HCT116 (cell line): ENCODE measurements around the gene SELL. TPM values are rescaled to one million over a fixed set of nuclear protein-coding genes. Genes with fewer than 3 reads are reported as not detected.

Source experiments
- ATAC-seq: fragments of 200-7000 bp; cut with Tn5 transposase; 2 replicates; pipeline ENCODE4 v1.9.1; 2020; ENCODE audit warnings: mild to moderate bottlenecking, moderate library complexity
- BruUV-seq: library from RNA; stranded (reverse); fragments of 400-500 nt; replicated peaks from 2 replicates; lab custom pipeline; 2021; lab: Mats Ljungman, UMichigan
- CTCF ChIA-PET: fragments of 300-600 bp; sonication (Branson Sonifier 250); formaldehyde crosslinking; loops from one replicate; lab custom pipeline; 2021; ENCODE audit warnings: antibody characterized with exemption; lab: Charles Lee
- POLR2A ChIA-PET: fragments of 300-600, 350-600 bp; sonication (Branson Sonifier 250); formaldehyde crosslinking; loops from one replicate; lab custom pipeline; 2021; ENCODE audit warnings: antibody characterized with exemption; lab: Charles Lee
- RAD21 ChIA-PET, 2 experiments: fragments of 300-600 bp; sonication (Branson Sonifier 250); formaldehyde crosslinking; loops; one replicate each; lab custom pipeline; 2023; ENCODE audit warnings: low total read pairs in 2 of 2; ENCODE audit not compliant: uncharacterized antibody in 2 of 2, unreplicated experiment in 2 of 2, low non-redundant PET in 1 of 2; lab: Charles Lee
- DNase-seq: peaks from one replicate; pipeline ENCODE4 v3.0.0-alpha.2; 2010; ENCODE audit warnings: low read depth, low spot score
- H2AFZ ChIP-seq: fragments of 200-600 bp; shearing (Covaris generic), sonication (generic); 2 replicates; pipeline ENCODE4 v1.6.1; 2017; ENCODE audit warnings: low read depth, mixed run types, mixed read lengths, antibody characterized with exemption, low read length; ENCODE audit not compliant: poor library complexity, severe bottlenecking
- H3K27ac ChIP-seq: 2 replicates; pipeline ENCODE4 v1.5.1; 2012; ENCODE audit warnings: low read depth, low read length
- H3K27me3 ChIP-seq: fragments of 200-600 bp; sonication (generic); 2 replicates; pipeline ENCODE4 v1.6.1; 2016; ENCODE audit warnings: mixed run types, low read length, mixed read lengths; ENCODE audit not compliant: insufficient read depth
- H3K36me3 ChIP-seq, 2 experiments: fragments of 200-500 bp in 1 of 2; fragments of 200-600 bp in 1 of 2; sonication (Bioruptor generic) in 1 of 2; sonication (generic) in 1 of 2; 2 replicates each; pipeline versions ENCODE4 v1.5.1 to v1.6.1; 2014 to 2016; ENCODE audit warnings: low read length in 2 of 2, inconsistent platforms in 1 of 2, mixed read lengths in 1 of 2, mixed run types in 1 of 2; ENCODE audit not compliant: insufficient read depth in 2 of 2, control insufficient read depth in 1 of 2
- H3K4me1 ChIP-seq, 2 experiments: fragments of 200-600 bp in 1 of 2; sonication (generic) in 1 of 2; 2 replicates each; pipeline versions ENCODE4 v1.5.1 to v1.6.1; 2012 to 2017; ENCODE audit warnings: low read length in 2 of 2, inconsistent platforms in 1 of 2, mild to moderate bottlenecking in 1 of 2, mixed read lengths in 1 of 2, mixed run types in 1 of 2, moderate library complexity in 1 of 2; ENCODE audit not compliant: insufficient read depth in 2 of 2, control insufficient read depth in 1 of 2
- H3K4me2 ChIP-seq: fragments of 200-600 bp; sonication (generic); 2 replicates; pipeline ENCODE4 v1.6.1; 2017; ENCODE audit warnings: mixed run types, low read length, mixed read lengths
- H3K4me3 ChIP-seq, 2 experiments: fragments of 200-600 bp in 1 of 2; sonication (generic) in 1 of 2; replicated peaks in 1 of 2; 2 replicates each; pipeline ENCODE4 v1.5.1; 2011 to 2016; ENCODE audit warnings: low read length in 2 of 2, control low read depth in 1 of 2, low read depth in 1 of 2, mild to moderate bottlenecking in 1 of 2, mixed read lengths in 1 of 2, mixed run types in 1 of 2
- H3K79me2 ChIP-seq: fragments of 200-600 bp; sonication (generic); 2 replicates; pipeline ENCODE4 v1.6.1; 2017; ENCODE audit warnings: mild to moderate bottlenecking, mixed run types, low read length, moderate library complexity, mixed read lengths; ENCODE audit not compliant: insufficient read depth
- H3K9ac ChIP-seq: fragments of 200-600 bp; sonication (generic); 2 replicates; pipeline ENCODE4 v1.6.1; 2016; ENCODE audit warnings: low read length, mixed read lengths
- H3K9me2 ChIP-seq: fragments of 200-600 bp; sonication (generic), shearing (Covaris generic); 2 replicates; pipeline ENCODE4 v1.6.1; 2017; ENCODE audit warnings: mixed run types, mild to moderate bottlenecking, moderate library complexity; ENCODE audit not compliant: insufficient read depth
- H3K9me3 ChIP-seq, 2 experiments: fragments of 200-500 bp in 1 of 2; fragments of 200-600 bp in 1 of 2; sonication (Bioruptor generic) in 1 of 2; sonication (generic) in 1 of 2; 2 replicates each; pipeline ENCODE4 v1.6.1; 2014 to 2017; ENCODE audit warnings: low read length in 2 of 2, mixed read lengths in 2 of 2, inconsistent platforms in 1 of 2, low read depth in 1 of 2, mild to moderate bottlenecking in 1 of 2, mixed run types in 1 of 2, moderate library complexity in 1 of 2; ENCODE audit not compliant: control insufficient read depth in 1 of 2, insufficient read depth in 1 of 2
- H4K20me1 ChIP-seq: fragments of 200-600 bp; sonication (generic), shearing (Covaris generic); 2 replicates; pipeline ENCODE4 v1.6.1; 2017; ENCODE audit warnings: mixed run types, mild to moderate bottlenecking, moderate library complexity; ENCODE audit not compliant: insufficient read depth
- ATF3 ChIP-seq: IDR thresholded peaks from 2 replicates; pipeline ENCODE4 v1.6.1; 2012
- CTCF ChIP-seq, 3 experiments: fragments of 200-600 bp in 1 of 3; sonication (generic) in 1 of 3; IDR thresholded peaks in 2 of 3; conservative IDR thresholded peaks in 1 of 3; 2 replicates each; pipeline ENCODE4 v1.5.1; 2012 to 2017; ENCODE audit warnings: low read depth in 2 of 3, low read length in 2 of 3, antibody characterized with exemption in 1 of 3, borderline replicate concordance in 1 of 3, control low read depth in 1 of 3, mild to moderate bottlenecking in 1 of 3, mixed read lengths in 1 of 3, mixed run types in 1 of 3, moderate library complexity in 1 of 3; ENCODE audit not compliant: insufficient read depth in 1 of 3
- ELF1 ChIP-seq: IDR thresholded peaks from 2 replicates; pipeline ENCODE4 v1.6.1; 2012; ENCODE audit warnings: low read depth, borderline replicate concordance
- EZH2 ChIP-seq: fragments of 200-600 bp; sonication (generic); IDR thresholded peaks from 2 replicates; pipeline ENCODE4 v1.6.1; 2017; ENCODE audit warnings: antibody characterized with exemption, mixed run types
- FOSL1 ChIP-seq: IDR thresholded peaks from 2 replicates; pipeline ENCODE4 v1.6.1; 2012; ENCODE audit warnings: low read depth
- MAX ChIP-seq: IDR thresholded peaks from 2 replicates; pipeline ENCODE4 v1.6.1; 2012
- RAD21 ChIP-seq: IDR thresholded peaks from 2 replicates; pipeline ENCODE4 v1.6.1; 2012; ENCODE audit warnings: low read depth, mild to moderate bottlenecking
- SIN3A ChIP-seq: IDR thresholded peaks from 2 replicates; pipeline ENCODE4 v1.6.1; 2012; ENCODE audit warnings: low read depth
- SP1 ChIP-seq: IDR thresholded peaks from 2 replicates; pipeline ENCODE4 v1.6.1; 2012; ENCODE audit warnings: low read depth
- SRF ChIP-seq: IDR thresholded peaks from 2 replicates; pipeline ENCODE4 v1.6.1; 2012; ENCODE audit warnings: low read depth
- TCF7L2 ChIP-seq: IDR thresholded peaks from 2 replicates; pipeline ENCODE4 v1.7.0; 2011; ENCODE audit warnings: borderline replicate concordance, inconsistent platforms; ENCODE audit not compliant: insufficient read depth, insufficient read length; ENCODE audit errors: extremely low read depth
- YY1 ChIP-seq: IDR thresholded peaks from 2 replicates; pipeline ENCODE4 v1.6.1; 2011; ENCODE audit warnings: low read length, low read depth, moderate library complexity, mild to moderate bottlenecking; ENCODE audit not compliant: insufficient replicate concordance; ENCODE audit errors: extremely low read depth
- ZBTB33 ChIP-seq: IDR thresholded peaks from 2 replicates; pipeline ENCODE4 v1.6.1; 2011; ENCODE audit warnings: mild to moderate bottlenecking, low read length, moderate library complexity; ENCODE audit not compliant: insufficient replicate concordance; ENCODE audit errors: extremely low read depth
- ZNF274 ChIP-seq: fragments of 200-500 bp; sonication (Bioruptor generic); IDR thresholded peaks from 2 replicates; pipeline ENCODE4 v1.6.1; 2014; ENCODE audit warnings: mild to moderate bottlenecking, low read depth, low read length, inconsistent platforms
- intact Hi-C: fragments of 100-400 bp; cut with micrococcal nuclease; formaldehyde crosslinking; loops from 2 replicates; pipeline ENCODE4 v1.10.0; 2022
- total RNA-seq: library from RNA; stranded (reverse); gene quantifications from one replicate; pipeline ENCODE4 v1.2.1, GENCODE V29; 2021; ENCODE audit not compliant: unreplicated experiment

Gene SELL
- total RNA-seq, 1 experiment from 2014 or later: 4.1 TPM

GRCh38 chr1:169725930-169726329 lies 14.5 kb upstream of the SELL start:
- ChIA-PET POLR2A (no interaction called here), RAD21 (no interaction called here), CTCF (no interaction called here)
- no peaks in the 10 kb centered on the region for H3K27me3 ChIP-seq
- no peaks in the 10 kb centered on the region for H3K9me3 ChIP-seq
- H3K79me2 ChIP-seq: no peaks in the 10 kb centered on the region
- H3K4me3 ChIP-seq: no peak overlapping the region
- ATAC-seq: no peak
- H3K9me2 ChIP-seq: no peaks in the 10 kb centered on the region
- H3K36me3 ChIP-seq: no peaks in the 10 kb centered on the region
- no peak overlapping the region for H3K4me2 ChIP-seq
- H3K27ac ChIP-seq: no peak overlapping the region
- no peaks in the 10 kb centered on the region for H3K4me1 ChIP-seq
- TF ChIP-seq MAX (no peak), CTCF (IDR thresholded peaks at IDR 0.05 in 2 of 3, conservative IDR thresholded peaks at IDR 0.05 in 1 of 3; ENCODE audit: borderline replicate concordance in 1 of 3, insufficient read depth in 1 of 3, low read depth in 2 of 3, low read length in 2 of 3) (no peak), SIN3A (no peak)
- intact Hi-C loops: no loop called here
- no peak overlapping the region for H3K9ac ChIP-seq
- DNase-seq: no peak
- no TSS peak for BruUV-seq
- H2AFZ ChIP-seq: no peak overlapping the region
- no peaks in the 10 kb centered on the region for H4K20me1 ChIP-seq

- RAD21 ChIA-PET: no interaction called here
- H3K9ac ChIP-seq: no peak overlapping the region
- no peak overlapping the region for H3K4me2 ChIP-seq
- CTCF ChIA-PET: no interaction called here
- DNase-seq: no peak
- no peaks in the 10 kb centered on the region for H3K27me3 ChIP-seq
- no peaks in the 10 kb centered on the region for H3K9me2 ChIP-seq
- H3K27ac ChIP-seq: no peak overlapping the region
- POLR2A ChIA-PET: no interaction called here
- no peaks in the 10 kb centered on the region for H3K4me1 ChIP-seq
- no TSS peak for BruUV-seq
- no peaks in the 10 kb centered on the region for H3K36me3 ChIP-seq
- no peak overlapping the region for H3K4me3 ChIP-seq
- no peak for ATAC-seq
- intact Hi-C loops: no loop called here
- no peaks in the 10 kb centered on the region for H3K9me3 ChIP-seq
- H4K20me1 ChIP-seq: no peaks in the 10 kb centered on the region
- H2AFZ ChIP-seq: no peak overlapping the region
- no peaks in the 10 kb centered on the region for H3K79me2 ChIP-seq
- TF ChIP-seq ELF1 (no peak), ZNF274 (no peak), TCF7L2 (no peak), EZH2 (no peak), ATF3 (no peak), SRF (no peak), SIN3A (no peak), YY1 (no peak), RAD21 (no peak), ZBTB33 (no peak), FOSL1 (no peak), SP1 (no peak)
Measured at GRCh38 chr1:169724168-169724567, 12.7 kb upstream of the SELL start.
